Measurements from ENCODE around the gene LEFTY1. TPM values are rescaled to one million over a fixed set of nuclear protein-coding genes. Genes with fewer than 3 reads are reported as not detected.

LEFTY1 gene
- total RNA-seq, 1 donor from 2014 or later, result 0.31 TPM

DNA sequence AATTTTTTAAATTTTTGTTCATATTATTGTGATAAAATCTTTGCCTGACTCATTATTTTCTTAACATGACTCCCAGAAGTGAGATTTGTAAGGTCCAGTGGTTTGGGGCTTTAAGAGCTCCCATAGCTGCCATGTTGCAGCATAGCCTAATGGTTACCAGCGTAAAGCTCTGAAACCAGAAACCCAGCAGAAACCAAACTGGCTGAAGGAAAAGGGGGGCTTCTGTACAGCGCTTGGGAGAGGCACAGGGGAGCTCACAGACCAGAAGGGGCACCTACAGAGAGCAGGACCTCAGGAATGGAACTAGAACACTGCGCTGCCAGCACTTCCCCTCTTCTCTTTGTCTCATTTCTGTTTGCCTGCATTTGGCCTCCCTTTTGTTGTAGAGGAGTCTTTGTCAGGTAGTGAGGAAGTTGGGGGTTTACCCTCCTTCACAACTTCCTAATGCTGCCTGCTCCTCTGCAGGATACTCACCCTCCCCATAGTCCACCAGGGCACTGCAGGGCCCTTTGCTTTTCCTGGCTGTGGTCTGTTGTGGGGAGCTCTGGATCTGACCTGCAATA lies 37.7 kb upstream of the LEFTY1 start:
- DNase-seq (ENCODE audit: extremely low spot score, unreplicated experiment), result no peak
- peaks cover 3% of the 10 kb centered on the region for H3K36me3 Mint-ChIP-seq
- no peaks in the 10 kb centered on the region for H3K27me3 Mint-ChIP-seq
- H3K9me3 Mint-ChIP-seq, result no peaks in the 10 kb centered on the region
- H3K4me1 Mint-ChIP-seq (ENCODE audit: unreplicated experiment), result peaks cover 5% of the 10 kb centered on the region
- TF ChIP-seq, protein P1, sequence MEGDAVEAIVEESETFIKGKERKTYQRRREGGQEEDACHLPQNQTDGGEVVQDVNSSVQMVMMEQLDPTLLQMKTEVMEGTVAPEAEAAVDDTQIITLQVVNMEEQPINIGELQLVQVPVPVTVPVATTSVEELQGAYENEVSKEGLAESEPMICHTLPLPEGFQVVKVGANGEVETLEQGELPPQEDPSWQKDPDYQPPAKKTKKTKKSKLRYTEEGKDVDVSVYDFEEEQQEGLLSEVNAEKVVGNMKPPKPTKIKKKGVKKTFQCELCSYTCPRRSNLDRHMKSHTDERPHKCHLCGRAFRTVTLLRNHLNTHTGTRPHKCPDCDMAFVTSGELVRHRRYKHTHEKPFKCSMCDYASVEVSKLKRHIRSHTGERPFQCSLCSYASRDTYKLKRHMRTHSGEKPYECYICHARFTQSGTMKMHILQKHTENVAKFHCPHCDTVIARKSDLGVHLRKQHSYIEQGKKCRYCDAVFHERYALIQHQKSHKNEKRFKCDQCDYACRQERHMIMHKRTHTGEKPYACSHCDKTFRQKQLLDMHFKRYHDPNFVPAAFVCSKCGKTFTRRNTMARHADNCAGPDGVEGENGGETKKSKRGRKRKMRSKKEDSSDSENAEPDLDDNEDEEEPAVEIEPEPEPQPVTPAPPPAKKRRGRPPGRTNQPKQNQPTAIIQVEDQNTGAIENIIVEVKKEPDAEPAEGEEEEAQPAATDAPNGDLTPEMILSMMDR (conservative IDR thresholded peaks at IDR 0.05), result no peak
- no peak overlapping the region for H3K27ac Mint-ChIP-seq
- H3K4me3 Mint-ChIP-seq, result no peak overlapping the region

DNA sequence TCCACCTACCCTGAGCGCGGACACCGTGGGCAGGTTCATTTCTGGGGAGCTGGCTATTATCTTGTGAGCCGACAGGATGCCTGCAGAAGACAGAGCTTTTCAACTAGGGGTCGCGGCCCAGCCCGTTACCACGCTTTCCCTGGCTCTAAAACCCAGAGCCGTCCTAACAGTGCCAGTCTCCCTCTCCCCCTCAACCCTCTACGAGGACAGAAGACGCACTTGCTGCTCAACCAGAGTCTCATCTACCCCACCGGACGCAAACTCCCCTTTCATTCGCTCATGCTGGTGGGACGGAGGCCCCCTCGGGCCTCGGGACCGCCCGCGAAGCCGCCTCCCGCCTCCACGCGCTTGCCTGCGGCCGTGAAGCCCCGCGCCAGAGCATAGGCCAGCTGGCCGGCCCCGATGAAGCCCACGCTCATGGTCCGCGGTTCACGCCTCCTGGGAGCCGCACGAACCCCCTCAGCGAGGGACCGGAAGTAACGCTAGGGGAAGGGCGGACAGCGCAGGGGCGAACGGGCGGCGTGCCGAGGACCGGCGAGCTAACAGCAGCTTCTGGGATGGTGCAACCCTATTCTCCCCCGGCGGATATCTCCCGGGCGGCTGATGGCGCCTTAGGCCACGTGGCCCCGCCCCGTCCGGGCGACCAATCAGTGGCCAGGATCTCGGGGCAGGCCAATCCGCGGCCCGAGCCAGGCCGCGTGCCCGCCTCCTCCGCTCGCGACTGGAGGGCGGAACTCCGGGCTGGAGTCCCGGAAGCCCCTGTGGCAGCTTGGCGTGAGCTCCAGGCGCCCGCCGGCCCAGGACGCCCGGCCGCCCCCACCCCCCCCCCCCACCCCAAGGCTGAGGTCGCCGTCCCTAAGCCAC lies 35.0 kb upstream of the LEFTY1 start, which contains the start of gene PYCR2:
Gene PYCR2 (minus strand): TSS at position 559 of the 864 bp plus-strand sequence. CDS start 140 bp downstream, at position 419.
- TF ChIP-seq, protein P1 (conservative IDR thresholded peaks at IDR 0.05), result peak; percentile 17
- no peaks in the 10 kb centered on the region for H3K27me3 Mint-ChIP-seq
- H3K4me1 Mint-ChIP-seq (ENCODE audit: unreplicated experiment), result peaks cover 5% of the 10 kb centered on the region
- H3K27ac Mint-ChIP-seq, result peak within 1 kb of the TSS; percentile 85
- H3K9me3 Mint-ChIP-seq, result no peaks in the 10 kb centered on the region
- peak; percentile 96 for DNase-seq (ENCODE audit: extremely low spot score, unreplicated experiment)
- H3K4me3 Mint-ChIP-seq, result peak within 1 kb of the TSS; percentile 95
- H3K36me3 Mint-ChIP-seq, result peaks cover 3% of the 10 kb centered on the region

DNA sequence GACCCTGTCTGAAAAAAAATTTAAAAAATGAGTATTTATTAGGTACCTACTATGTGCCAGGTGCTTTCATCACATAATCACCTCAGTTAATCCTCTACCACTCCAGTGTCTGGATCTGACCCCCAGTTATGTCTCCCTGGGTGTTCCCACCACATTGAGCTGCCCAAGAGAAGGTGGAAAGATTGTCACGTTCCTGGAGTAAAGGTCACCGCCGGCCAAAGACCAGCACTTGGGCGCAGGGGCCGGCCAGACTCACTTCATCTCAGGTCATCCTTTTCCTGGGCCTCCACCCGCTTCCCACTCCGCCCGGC lies 34.4 kb upstream of the LEFTY1 start:
- no peak for DNase-seq (ENCODE audit: extremely low spot score, unreplicated experiment)
- H3K9me3 Mint-ChIP-seq, result no peaks in the 10 kb centered on the region
- H3K27ac Mint-ChIP-seq, result peak overlapping the region; percentile 85
- H3K4me1 Mint-ChIP-seq (ENCODE audit: unreplicated experiment), result peaks cover 5% of the 10 kb centered on the region
- peaks cover 3% of the 10 kb centered on the region for H3K36me3 Mint-ChIP-seq
- H3K4me3 Mint-ChIP-seq, result peak overlapping the region; percentile 95
- no peaks in the 10 kb centered on the region for H3K27me3 Mint-ChIP-seq
- TF ChIP-seq, protein P1 (conservative IDR thresholded peaks at IDR 0.05), result no peak

DNA sequence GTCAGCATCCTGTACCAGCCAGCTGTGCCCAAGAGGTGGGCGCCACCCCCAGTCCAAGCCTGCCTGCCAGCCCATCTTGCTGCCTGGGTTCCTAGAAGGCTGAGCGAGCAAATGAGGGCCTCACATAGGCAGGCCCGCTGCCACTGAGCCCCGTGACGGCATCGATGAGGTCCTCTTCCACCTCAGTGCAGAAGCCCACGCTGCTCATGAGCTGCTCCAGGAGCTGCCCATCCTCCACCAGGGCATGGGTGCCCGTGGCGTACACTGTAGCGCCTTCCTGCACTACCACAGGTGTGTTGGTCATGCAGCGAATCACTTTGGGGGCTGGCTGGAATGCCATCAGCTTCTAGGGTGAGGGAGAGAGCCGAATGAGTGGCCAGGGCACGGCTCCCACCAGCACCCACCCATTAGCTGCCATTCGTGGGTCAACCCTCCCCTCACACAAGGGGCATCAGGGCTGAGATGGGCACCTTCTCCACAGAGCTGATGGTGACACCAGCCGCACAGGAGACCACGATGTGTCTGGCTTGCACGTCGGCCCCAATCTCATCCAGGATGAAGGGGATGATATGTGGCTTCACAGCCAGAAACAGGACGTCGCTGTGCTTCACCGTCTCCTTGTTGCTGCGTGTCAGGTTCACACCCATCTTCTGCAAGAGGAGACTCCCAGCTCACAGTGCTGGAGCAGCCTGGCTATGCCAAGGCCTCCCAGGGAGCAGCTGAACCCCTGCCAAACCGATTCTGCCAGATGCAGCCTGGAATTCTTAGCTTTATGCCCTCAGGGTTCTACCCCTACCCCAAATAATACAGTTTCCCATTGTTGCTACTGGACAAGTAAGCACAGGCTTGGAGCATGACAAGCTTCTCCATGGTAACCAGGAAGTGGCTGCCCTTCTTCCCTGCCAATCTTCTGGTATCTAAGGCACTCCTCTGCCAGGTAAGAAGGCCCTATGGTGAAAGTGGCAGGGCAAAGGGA lies 33.1 kb upstream of the LEFTY1 start:
- Mint-ChIP-seq H3K27me3 (no peaks in the 10 kb centered on the region), H3K27ac (no peak overlapping the region), H3K9me3 (no peaks in the 10 kb centered on the region), H3K36me3 (peaks cover 8% of the 10 kb centered on the region), H3K4me3 (peak overlapping the region; percentile 95), H3K4me1 (ENCODE audit: unreplicated experiment) (peaks cover 5% of the 10 kb centered on the region)
- no peak for DNase-seq (ENCODE audit: extremely low spot score, unreplicated experiment)
- TF ChIP-seq, protein P1 (conservative IDR thresholded peaks at IDR 0.05), result no peak

DNA sequence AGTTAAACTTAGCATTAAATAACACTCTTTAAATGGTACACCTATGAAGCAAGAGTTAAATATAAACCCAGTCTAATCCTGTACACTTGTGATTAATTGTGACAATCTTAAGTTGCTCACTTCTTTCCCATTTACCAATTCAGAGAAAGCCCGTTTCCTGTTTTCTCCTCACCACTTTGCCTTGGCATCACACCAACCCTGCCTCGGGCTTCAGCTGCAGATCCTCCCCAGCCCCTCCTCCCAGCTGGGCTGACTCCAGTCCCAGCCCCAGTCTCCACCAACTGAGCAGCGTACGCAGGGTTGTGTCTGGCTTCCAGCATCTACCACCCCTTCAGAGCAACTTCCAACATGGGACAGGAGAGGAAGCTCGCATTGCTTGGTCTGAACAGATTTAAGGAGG lies 31.0 kb upstream of the LEFTY1 start:
- no peak overlapping the region for H3K27ac Mint-ChIP-seq
- H3K27me3 Mint-ChIP-seq, result no peaks in the 10 kb centered on the region
- peaks cover 18% of the 10 kb centered on the region for H3K4me1 Mint-ChIP-seq (ENCODE audit: unreplicated experiment)
- no peak overlapping the region for H3K4me3 Mint-ChIP-seq
- H3K36me3 Mint-ChIP-seq, result peaks cover 12% of the 10 kb centered on the region
- H3K9me3 Mint-ChIP-seq, result no peaks in the 10 kb centered on the region
- DNase-seq (ENCODE audit: extremely low spot score, unreplicated experiment), result no peak
- TF ChIP-seq, protein P1 (conservative IDR thresholded peaks at IDR 0.05), result no peak
